Ovary (tissue), 9 donors: ENCODE measurements around the gene C2CD4A. TPM values are rescaled to one million over a fixed set of nuclear protein-coding genes. Genes with fewer than 3 reads are reported as not detected.

ENCODE experiments used
- DNase-seq, 5 donors: peaks; one replicate each; pipeline ENCODE4 v3.0.0-alpha.2; 2019 to 2020
- H3K27ac ChIP-seq, 2 donors: fragments of 200-600 bp; one replicate each; pipeline versions ENCODE4 v1.5.1 to v1.8.0; 2019 to 2022
- H3K27me3 ChIP-seq: fragments of 200-600 bp; one replicate; pipeline ENCODE4 v1.8.0; 2022
- H3K36me3 ChIP-seq: fragments of 200-600 bp; sonication (generic); one replicate; pipeline ENCODE4 v1.5.1; 2019
- H3K4me1 ChIP-seq: one replicate; pipeline ENCODE4 v1.8.1; 2013; ENCODE audit warnings: mild to moderate bottlenecking, moderate library complexity; ENCODE audit not compliant: insufficient read depth
- H3K4me3 ChIP-seq: fragments of 200-600 bp; sonication (generic); one replicate; pipeline ENCODE4 v1.5.1; 2017
- H3K9me3 ChIP-seq, 2 donors: fragments of 200-600 bp in 1 of 2; sonication (generic) in 1 of 2; one replicate each; pipeline versions ENCODE4 v1.5.1 to v1.8.1; 2013 to 2019; ENCODE audit warnings: mild to moderate bottlenecking in 1 of 2, moderate library complexity in 1 of 2
- CTCF ChIP-seq, 3 donors: fragments of 450-650 bp in 2 of 3; fragments of 200-600 bp in 1 of 3; IDR thresholded peaks; one replicate each; pipeline versions ENCODE4 v1.5.1 to v1.8.0; 2016 to 2022; ENCODE audit warnings: antibody characterized with exemption in 3 of 3, mild to moderate bottlenecking in 1 of 3
- EP300 ChIP-seq: sonication (generic); formaldehyde crosslinking; IDR thresholded peaks from one replicate; pipeline ENCODE4 v1.6.1; 2017; ENCODE audit warnings: antibody characterized with exemption
- POLR2A ChIP-seq: fragments of 450-650 bp; IDR thresholded peaks from one replicate; pipeline ENCODE4 v1.6.1; 2017; ENCODE audit warnings: antibody characterized with exemption, mild to moderate bottlenecking, moderate library complexity
- WGBS, 3 donors: extraction: QIAGEN DNeasy Blood & Tissue Kit in 1 of 3; methylation state at CpG; one replicate each; pipeline versions ENCODE4 v1.1.5 to v1.1.7; 2013 to 2017; 5-methylcytosine and 5-hydroxymethylcytosine counted together
- intact Hi-C, 4 donors: fragments of 100-400 bp; cut with DNase I; formaldehyde crosslinking; loops; one replicate each; pipeline versions ENCODE4 v1.11.0 to v1.15.1; 2022 to 2023
- polyA plus RNA-seq, 2 donors: library from polyadenylated mRNA; stranded (reverse); fragments of 200-250 nt in 1 of 2; fragments of 350-450 nt in 1 of 2; fragmentation: Illumina TruSeq in 1 of 2; extraction: RNeasy Lipid Tissue Mini Kit (QIAGEN cat#74804) in 1 of 2; gene quantifications; one replicate each; pipeline ENCODE4 v1.2.3, GENCODE V29; 2013 to 2014
- total RNA-seq, 7 donors: library from RNA; depleted of rRNA in 2 of 7; stranded (reverse); fragments of >200 nt in 2 of 7; fragmentation: NEBNext Ultra II Directional in 3 of 7; extraction: Animal tissue kit (Norgen Biotek cat#: 25700) in 3 of 7; gene quantifications; one replicate each; pipeline versions ENCODE4 v1.1.0 to v1.2.4, GENCODE V29; 2016 to 2023
- donor health status: DM: no; HTN: no; CAD: no; lungs with moderate emphysema.
- donor health status: DM: no; HTN: no; CAD: no.
- donor health status: Bipolar disorder and iron deficiency.
- donor health status: DM: yes; HTN: yes; CAD: no.
- donor health status: DM: no; HTN: no; CAD: no.
- donor health status: DM: yes; HTN: yes; CAD: no.

The C2CD4A gene
- total and polyA plus RNA-seq, 9 donors: 0.02 to 0.13 (median 0.12) TPM; not detected in 5

- WGBS, 3 donors: 66 to 78% (median 73%) methylated on average over 6 of the region's 6 CpGs
- intact Hi-C loops: no loop called here
- Histone ChIP-seq H3K9me3 (no peaks in the 10 kb centered on the region), H3K27ac (no peak overlapping the region), H3K4me1 (peaks cover 5% of the 10 kb centered on the region), H3K27me3 (no peaks in the 10 kb centered on the region), H3K4me3 (no peak overlapping the region), H3K36me3 (no peaks in the 10 kb centered on the region)
- DNase-seq: no peak
- TF ChIP-seq POLR2A (no peak), EP300 (no peak), CTCF (IDR thresholded peaks at IDR 0.05) (no peak)
Observed at GRCh38 chr15:62063825-62064635, 2.7 kb upstream of the C2CD4A start.

GRCh38 chr15:62067448-62068044 is 769 bp downstream of the C2CD4A start:
- Histone ChIP-seq H3K4me3 (peak overlapping the region; percentile 48), H3K27me3 (no peaks in the 10 kb centered on the region), H3K9me3 (no peaks in the 10 kb centered on the region), H3K4me1 (peaks cover 5% of the 10 kb centered on the region), H3K27ac (no peak overlapping the region), H3K36me3 (no peaks in the 10 kb centered on the region)
- TF ChIP-seq EP300: no peak
- TF ChIP-seq CTCF (IDR thresholded peaks at IDR 0.05): no peak
- TF ChIP-seq POLR2A: no peak
- 1 to 2% (median 1%) methylated on average over 36 to 62 of the region's 62 CpGs for WGBS, 3 donors
- peak; percentile 12 to 53 (median 32) for DNase-seq
- intact Hi-C loops: no loop called here

GRCh38 chr15:62068071-62068809 is 1.5 kb downstream of the C2CD4A start:
- H3K27me3 ChIP-seq: no peaks in the 10 kb centered on the region
- no peaks in the 10 kb centered on the region for H3K9me3 ChIP-seq
- TF ChIP-seq POLR2A (no peak), EP300 (no peak), CTCF (IDR thresholded peaks at IDR 0.05) (no peak)
- intact Hi-C loops: no loop called here
- WGBS, 3 donors: 1% methylated on average over 69 to 103 of the region's 103 CpGs
- H3K27ac ChIP-seq: peak overlapping the region in 1 of 2 donors; percentile 21
- peaks cover 5% of the 10 kb centered on the region for H3K4me1 ChIP-seq
- H3K36me3 ChIP-seq: no peaks in the 10 kb centered on the region
- peak in 4 of 5 donors; percentile 11 to 51 (median 34) for DNase-seq
- H3K4me3 ChIP-seq: peak overlapping the region; percentile 48

GRCh38 chr15:62068810-62069167 is 2.0 kb downstream of the C2CD4A start:
- Histone ChIP-seq H3K36me3 (no peaks in the 10 kb centered on the region), H3K27ac (no peak overlapping the region), H3K4me1 (peaks cover 5% of the 10 kb centered on the region), H3K4me3 (peak overlapping the region; percentile 48), H3K9me3 (no peaks in the 10 kb centered on the region), H3K27me3 (no peaks in the 10 kb centered on the region)
- no peak for DNase-seq
- WGBS, 3 donors: 53 to 58% (median 55%) methylated on average over 4 of the region's 4 CpGs
- TF ChIP-seq CTCF (IDR thresholded peaks at IDR 0.05) (no peak), POLR2A (no peak), EP300 (no peak)
- intact Hi-C loops: no loop called here
